ENCODE measurements around the gene IMMP2L. TPM values are rescaled to one million over a fixed set of nuclear protein-coding genes. Genes with fewer than 3 reads are reported as not detected.

Gene IMMP2L
- total and polyA plus RNA-seq, 8 donors: 2.5 to 40.8 (median 20.0) TPM; not detected in 1

DNA sequence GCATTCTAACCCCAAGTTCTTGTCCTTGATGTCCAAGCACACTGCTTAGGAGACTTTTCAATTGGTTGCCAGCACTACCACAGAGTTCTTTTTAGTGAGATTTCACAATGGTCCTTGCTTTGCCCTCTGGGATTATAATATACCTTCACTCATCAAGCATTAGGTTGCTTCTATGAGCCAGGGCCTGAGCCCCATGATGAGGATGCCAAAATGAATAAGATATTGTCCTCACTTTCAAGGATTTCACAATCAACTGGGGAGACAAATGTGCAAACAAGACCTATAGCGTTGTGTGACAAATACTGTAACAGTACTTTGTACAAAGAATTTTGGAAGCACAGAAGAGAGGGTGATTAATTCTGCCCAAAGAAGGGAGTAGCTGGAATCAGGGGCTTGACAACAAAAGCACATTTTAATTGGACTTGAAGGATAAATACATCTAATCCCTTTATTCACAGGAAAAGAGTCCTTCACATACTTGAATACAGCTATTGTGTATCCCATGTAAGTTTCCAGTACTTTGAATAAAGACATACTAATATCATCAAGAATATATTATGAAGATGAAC lies 734.9 kb downstream of the IMMP2L start:
- 64 to 77% (median 69%) methylated on average over 1 of the region's 1 CpG for WGBS, 5 donors
- H3K9me3 ChIP-seq: no peaks in the 10 kb centered on the region
- DNase-seq: no peak
- H3K27me3 ChIP-seq: no peaks in the 10 kb centered on the region
- no peak overlapping the region for H3K27ac ChIP-seq
- H3K36me3 ChIP-seq: no peaks in the 10 kb centered on the region
- H3K4me1 ChIP-seq: no peaks in the 10 kb centered on the region
- intact Hi-C loops (cut with DNase I; ENCODE audit: low total_unique reads): no loop called here
- TF ChIP-seq POLR2AphosphoS5 (IDR thresholded peaks at IDR 0.05) (no peak), POLR2A (IDR thresholded peaks at IDR 0.05) (no peak), CTCF (IDR thresholded peaks at IDR 0.05) (no peak), EP300 (IDR thresholded peaks at IDR 0.05) (no peak)
- H3K4me3 ChIP-seq: no peak overlapping the region

DNA sequence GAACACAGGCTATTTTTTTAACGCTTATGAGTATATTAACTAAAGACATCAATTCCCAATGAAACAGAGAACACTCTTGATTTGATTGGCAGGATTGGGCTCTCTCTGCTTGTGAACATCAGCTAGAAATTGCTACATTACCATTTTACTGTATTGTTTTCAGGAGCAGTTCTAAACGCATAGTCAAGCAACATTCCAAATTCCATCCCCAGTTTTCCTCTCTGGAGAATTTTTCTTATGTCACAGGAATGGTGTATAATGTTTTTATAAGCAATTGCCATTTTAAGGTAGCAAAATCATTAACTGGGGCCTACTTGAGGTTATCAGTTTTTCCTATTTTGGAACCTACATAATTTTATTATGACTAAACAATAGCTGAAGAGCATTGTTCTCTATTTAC lies 748.3 kb downstream of the IMMP2L start:
- H3K4me3 ChIP-seq: no peak overlapping the region
- no peaks in the 10 kb centered on the region for H3K9me3 ChIP-seq
- no peaks in the 10 kb centered on the region for H3K27me3 ChIP-seq
- no peaks in the 10 kb centered on the region for H3K36me3 ChIP-seq
- intact Hi-C loops (cut with DNase I; ENCODE audit: low total_unique reads): no loop called here
- DNase-seq: no peak
- 69 to 87% (median 85%) methylated on average over 2 of the region's 2 CpGs for WGBS, 5 donors
- TF ChIP-seq POLR2A (IDR thresholded peaks at IDR 0.05): no peak
- TF ChIP-seq CTCF (IDR thresholded peaks at IDR 0.05): no peak
- TF ChIP-seq POLR2AphosphoS5 (IDR thresholded peaks at IDR 0.05): no peak
- no peak for TF ChIP-seq EP300 (IDR thresholded peaks at IDR 0.05)
- H3K27ac ChIP-seq: no peak overlapping the region
- no peaks in the 10 kb centered on the region for H3K4me1 ChIP-seq

- intact Hi-C loops (cut with DNase I; ENCODE audit: low total_unique reads): no loop called here
- Histone ChIP-seq H3K4me1 (no peaks in the 10 kb centered on the region), H3K27me3 (no peaks in the 10 kb centered on the region), H3K36me3 (no peaks in the 10 kb centered on the region), H3K27ac (no peak overlapping the region), H3K4me3 (no peak overlapping the region), H3K9me3 (no peaks in the 10 kb centered on the region)
- no peak for TF ChIP-seq POLR2AphosphoS5 (IDR thresholded peaks at IDR 0.05)
- TF ChIP-seq POLR2A (IDR thresholded peaks at IDR 0.05): no peak
- no peak for TF ChIP-seq EP300 (IDR thresholded peaks at IDR 0.05)
- no peak for TF ChIP-seq CTCF (IDR thresholded peaks at IDR 0.05)
- DNase-seq: no peak
- 85 to 95% (median 93%) methylated on average over 6 of the region's 6 CpGs for WGBS, 5 donors
These were observed 752.5 kb downstream of the IMMP2L start for GRCh38 chr7:110809832-110810231.

DNA sequence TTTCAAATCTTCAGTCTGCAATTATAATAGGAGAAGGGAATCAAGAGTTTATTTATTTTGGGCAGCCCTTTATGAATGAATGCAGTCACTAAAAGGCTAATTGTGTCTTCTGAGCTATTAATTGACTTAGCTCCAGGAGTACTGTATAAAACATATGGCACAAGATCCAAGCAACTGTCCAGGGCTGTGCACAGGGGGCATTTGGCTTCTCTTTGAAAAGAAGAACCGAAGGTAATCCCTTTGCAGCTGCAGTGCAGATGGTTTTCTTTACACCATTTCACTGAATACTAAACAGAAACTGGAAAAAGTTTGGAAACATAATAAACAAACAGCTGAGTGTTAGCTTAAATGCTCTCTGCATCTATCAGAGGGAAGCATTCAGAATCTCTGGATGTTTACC lies 753.9 kb downstream of the IMMP2L start:
- Histone ChIP-seq H3K9me3 (no peaks in the 10 kb centered on the region), H3K27me3 (no peaks in the 10 kb centered on the region), H3K4me3 (no peak overlapping the region), H3K36me3 (no peaks in the 10 kb centered on the region), H3K4me1 (peaks cover 0 to 5% (median 0%) of the 10 kb centered on the region in 4 donors), H3K27ac (no peak overlapping the region)
- WGBS, 5 donors: 55 to 84% (median 68%) methylated on average over 1 of the region's 1 CpG
- TF ChIP-seq EP300 (IDR thresholded peaks at IDR 0.05): no peak
- TF ChIP-seq POLR2AphosphoS5 (IDR thresholded peaks at IDR 0.05): no peak
- no peak for TF ChIP-seq POLR2A (IDR thresholded peaks at IDR 0.05)
- DNase-seq: no peak
- intact Hi-C loops (cut with DNase I; ENCODE audit: low total_unique reads): no loop called here

- intact Hi-C loops (cut with DNase I; ENCODE audit: low total_unique reads): no loop called here
- peaks cover 0 to 5% (median 0%) of the 10 kb centered on the region in 4 donors for H3K4me1 ChIP-seq
- H3K36me3 ChIP-seq: no peaks in the 10 kb centered on the region
- H3K27me3 ChIP-seq: no peaks in the 10 kb centered on the region
- no peak overlapping the region for H3K27ac ChIP-seq
- TF ChIP-seq POLR2AphosphoS5 (IDR thresholded peaks at IDR 0.05): no peak
- TF ChIP-seq POLR2A (IDR thresholded peaks at IDR 0.05): no peak
- TF ChIP-seq CTCF (IDR thresholded peaks at IDR 0.05): no peak
- TF ChIP-seq EP300 (IDR thresholded peaks at IDR 0.05): no peak
- 81 to 93% (median 90%) methylated on average over 5 of the region's 5 CpGs for WGBS, 5 donors
- H3K4me3 ChIP-seq: no peak overlapping the region
- no peak for DNase-seq
- H3K9me3 ChIP-seq: no peaks in the 10 kb centered on the region
These were observed 757.8 kb downstream of the IMMP2L start for GRCh38 chr7:110804501-110804900.
